Activated naive CD4-positive, alpha-beta T cell treated with anti-CD3 and anti-CD28 coated beads, Interleukin-2, amount 50 U/mL, for 72 hours (primary cell): ENCODE results near the gene KIAA1549. TPM values are rescaled to one million over a fixed set of nuclear protein-coding genes. Genes with fewer than 3 reads are reported as not detected.
"Not testable (repeated sequence)": the region's sequence is repeated elsewhere in the genome, so short reads cannot be mapped to it uniquely, and the experiment has no call there.

Source experiments
- ATAC-seq, 2 donors: fragments of 150-1000 bp; cut with Tn5 transposase; 2 replicates each; pipeline ENCODE4 v1.10.0; 2021; ENCODE audit warnings: mild to moderate bottlenecking in 2 of 2, moderate library complexity in 2 of 2
- DNase-seq, 2 donors: peaks; one replicate each; pipeline ENCODE4 v3.0.0; 2021 to 2022; ENCODE audit warnings: low spot score in 2 of 2
- H3K27ac Mint-ChIP-seq, 2 donors: one replicate each; pipeline ENCODE4 v1.8.0; 2022; ENCODE audit warnings: mild to moderate bottlenecking in 2 of 2, mixed read lengths in 2 of 2
- H3K36me3 Mint-ChIP-seq, 2 donors: one replicate each; pipeline ENCODE4 v1.8.0; 2022; ENCODE audit warnings: mixed read lengths in 2 of 2
- H3K9me3 Mint-ChIP-seq, 2 donors: one replicate each; pipeline ENCODE4 v1.8.0; 2022; ENCODE audit warnings: mixed read lengths in 2 of 2
- total RNA-seq, 2 donors: library from RNA; stranded (reverse); gene quantifications; one replicate each; pipeline ENCODE4 v1.2.3, GENCODE V29; 2022

Gene KIAA1549
- total RNA-seq, 2 donors from 2014 or later: 1.1 to 1.2 TPM

- DNase-seq: no peak
- peak in 1 of 2 donors; percentile 33 for ATAC-seq
Observed at GRCh38 chr7:138979226-138979979, 1.8 kb downstream of the KIAA1549 start.

GRCh38 chr7:138978541-138979184 lies 2.5 kb downstream of the KIAA1549 start:
- no peaks in the 10 kb centered on the region for H3K9me3 Mint-ChIP-seq
- ATAC-seq: no peak

More at GRCh38 chr7:138979226-138979979, 1.8 kb downstream of the KIAA1549 start:
- Mint-ChIP-seq H3K36me3 (peaks cover 0 to 9% of the 10 kb centered on the region in 2 donors), H3K9me3 (no peaks in the 10 kb centered on the region), H3K27ac (no peak overlapping the region)

GRCh38 chr7:138976161-138976560 lies 5.0 kb downstream of the KIAA1549 start:
- H3K9me3 Mint-ChIP-seq, H3K27ac Mint-ChIP-seq, H3K36me3 Mint-ChIP-seq, ATAC-seq, DNase-seq: not testable (repeated sequence)

More at GRCh38 chr7:138978541-138979184, 2.5 kb downstream of the KIAA1549 start:
- Mint-ChIP-seq H3K36me3 (peaks cover 0 to 9% of the 10 kb centered on the region in 2 donors), H3K27ac (no peak overlapping the region)
- no peak for DNase-seq

- ATAC-seq (no peak), DNase-seq (no peak)
- Mint-ChIP-seq H3K27ac (no peak overlapping the region), H3K9me3 (no peaks in the 10 kb centered on the region), H3K36me3 (peaks cover 0 to 5% of the 10 kb centered on the region in 2 donors)
Observed at GRCh38 chr7:138975343-138976104, 5.7 kb downstream of the KIAA1549 start.

GRCh38 chr7:138974675-138975292 lies 6.4 kb downstream of the KIAA1549 start:
- DNase-seq (no peak), ATAC-seq (no peak)
- H3K9me3 Mint-ChIP-seq: no peaks in the 10 kb centered on the region
- H3K36me3 Mint-ChIP-seq: no peaks in the 10 kb centered on the region
- H3K27ac Mint-ChIP-seq: no peak overlapping the region

- Mint-ChIP-seq H3K27ac (no peak overlapping the region), H3K36me3 (no peaks in the 10 kb centered on the region), H3K9me3 (no peaks in the 10 kb centered on the region)
- DNase-seq (no peak), ATAC-seq (no peak)
Observed at GRCh38 chr7:138974103-138974502, 7.1 kb downstream of the KIAA1549 start.

- ATAC-seq (no peak), DNase-seq (no peak)
- no peaks in the 10 kb centered on the region for H3K36me3 Mint-ChIP-seq
- H3K9me3 Mint-ChIP-seq: no peaks in the 10 kb centered on the region
- peak overlapping the region in 1 of 2 donors; percentile 47 for H3K27ac Mint-ChIP-seq
Observed at GRCh38 chr7:138970952-138971351, 10.2 kb downstream of the KIAA1549 start.

- no peak for DNase-seq
Observed at GRCh38 chr7:138970446-138970845, 10.7 kb downstream of the KIAA1549 start.

GRCh38 chr7:138967159-138967558 lies 14.0 kb downstream of the KIAA1549 start:
- no peak for DNase-seq

More at GRCh38 chr7:138970446-138970845, 10.7 kb downstream of the KIAA1549 start:
- Mint-ChIP-seq H3K27ac (no peak overlapping the region), H3K9me3 (no peaks in the 10 kb centered on the region), H3K36me3 (no peaks in the 10 kb centered on the region)
- no peak for ATAC-seq

GRCh38 chr7:138964624-138965436 lies 16.4 kb downstream of the KIAA1549 start:
- DNase-seq (no peak), ATAC-seq (no peak)
- H3K9me3 Mint-ChIP-seq: no peaks in the 10 kb centered on the region
- no peak overlapping the region for H3K27ac Mint-ChIP-seq
- no peaks in the 10 kb centered on the region for H3K36me3 Mint-ChIP-seq

More at GRCh38 chr7:138967159-138967558, 14.0 kb downstream of the KIAA1549 start:
- Mint-ChIP-seq H3K36me3 (no peaks in the 10 kb centered on the region), H3K9me3 (no peaks in the 10 kb centered on the region), H3K27ac (no peak overlapping the region)
- no peak for ATAC-seq

GRCh38 chr7:138963675-138964074 lies 17.5 kb downstream of the KIAA1549 start:
- DNase-seq (no peak), ATAC-seq (no peak)
- Mint-ChIP-seq H3K9me3 (no peaks in the 10 kb centered on the region), H3K27ac (no peak overlapping the region), H3K36me3 (no peaks in the 10 kb centered on the region)

- ATAC-seq (no peak), DNase-seq (no peak)
- H3K27ac Mint-ChIP-seq: no peak overlapping the region
- H3K9me3 Mint-ChIP-seq: no peaks in the 10 kb centered on the region
- H3K36me3 Mint-ChIP-seq: no peaks in the 10 kb centered on the region
Observed at GRCh38 chr7:138962561-138963270, 18.5 kb downstream of the KIAA1549 start.

GRCh38 chr7:138961159-138961558 lies 20.0 kb downstream of the KIAA1549 start:
- Mint-ChIP-seq H3K36me3 (no peaks in the 10 kb centered on the region), H3K27ac (no peak overlapping the region), H3K9me3 (peaks cover 0 to 1% of the 10 kb centered on the region in 2 donors)
- ATAC-seq: no peak
- DNase-seq: no peak

GRCh38 chr7:138958391-138958956 lies 22.7 kb downstream of the KIAA1549 start:
- H3K36me3 Mint-ChIP-seq: no peaks in the 10 kb centered on the region
- ATAC-seq (no peak), DNase-seq (no peak)
- no peak overlapping the region for H3K27ac Mint-ChIP-seq
- H3K9me3 Mint-ChIP-seq: peaks cover 0 to 4% of the 10 kb centered on the region in 2 donors

GRCh38 chr7:138957753-138958390 lies 23.3 kb downstream of the KIAA1549 start:
- no peak for DNase-seq
- Mint-ChIP-seq H3K36me3 (no peaks in the 10 kb centered on the region), H3K9me3 (peaks cover 0 to 4% of the 10 kb centered on the region in 2 donors), H3K27ac (no peak overlapping the region)
- ATAC-seq: no peak
